SK-N-SH (cell line): Measurements from ENCODE around the gene SNX1. TPM values are rescaled to one million over a fixed set of nuclear protein-coding genes. Genes with fewer than 3 reads are reported as not detected.

ENCODE experiments used
- CTCF ChIA-PET: fragments of 300-600, 350-600 bp; formaldehyde crosslinking; extraction: SDS; loops from one replicate; lab custom pipeline; 2021; lab: Yijun Ruan, JAX
- POLR2A ChIA-PET: fragments of 350-600 bp; sonication (Branson Sonifier 250); formaldehyde crosslinking; extraction: SDS; loops from one replicate; lab custom pipeline; 2020; ENCODE audit warnings: antibody characterized with exemption, inconsistent platforms; lab: Yijun Ruan, JAX
- DNase-seq: peaks from one replicate; pipeline ENCODE4 v3.0.0; 2012
- H2AFZ ChIP-seq: fragments of 200-600 bp; sonication (generic); 2 replicates; pipeline ENCODE4 v1.8.1; 2016; ENCODE audit warnings: antibody characterized with exemption, mild to moderate bottlenecking, low read depth
- H3F3A ChIP-seq: fragments of 200-600 bp; sonication (generic); replicated peaks from 2 replicates; pipeline ENCODE3; 2016; ENCODE audit warnings: antibody characterized with exemption, mild to moderate bottlenecking; ENCODE audit not compliant: insufficient read depth
- H3K27ac ChIP-seq, 2 experiments: fragments of 200-500 bp in 1 of 2; fragments of 200-600 bp in 1 of 2; sonication (Bioruptor generic) in 1 of 2; sonication (generic), shearing (Covaris generic) in 1 of 2; 2 replicates each; pipeline versions ENCODE4 v1.5.1 to v1.6.1; 2014 to 2016; ENCODE audit warnings: low read depth in 2 of 2, inconsistent platforms in 1 of 2, low read length in 1 of 2, mild to moderate bottlenecking in 1 of 2, mixed read lengths in 1 of 2
- H3K27me3 ChIP-seq: fragments of 200-600 bp; sonication (generic), shearing (Covaris generic); 2 replicates; pipeline ENCODE4 v1.6.1; 2016; ENCODE audit warnings: mixed run types; ENCODE audit not compliant: insufficient read depth
- H3K36me3 ChIP-seq, 2 experiments: fragments of 200-500 bp in 1 of 2; fragments of 200-600 bp in 1 of 2; sonication (Bioruptor generic) in 1 of 2; sonication (generic) in 1 of 2; replicated peaks in 1 of 2; 2 replicates each; pipeline versions ENCODE3 to v1.5.1; 2014 to 2016; ENCODE audit warnings: low read length in 1 of 2, mild to moderate bottlenecking in 1 of 2; ENCODE audit not compliant: insufficient read depth in 2 of 2, control insufficient read depth in 1 of 2
- H3K4me1 ChIP-seq, 2 experiments: fragments of 200-500 bp in 1 of 2; fragments of 200-600 bp in 1 of 2; sonication (Bioruptor generic) in 1 of 2; sonication (generic), shearing (Covaris generic) in 1 of 2; 2 replicates each; pipeline versions ENCODE4 v1.5.1 to v1.6.1; 2014 to 2016; ENCODE audit warnings: low read depth in 1 of 2, low read length in 1 of 2, mixed run types in 1 of 2; ENCODE audit not compliant: insufficient read depth in 2 of 2, control insufficient read depth in 1 of 2
- H3K4me2 ChIP-seq: fragments of 200-600 bp; sonication (generic), shearing (Covaris generic); 2 replicates; pipeline ENCODE4 v1.6.1; 2017; ENCODE audit warnings: mixed run types
- H3K4me3 ChIP-seq, 2 experiments: fragments of 200-500 bp in 1 of 2; fragments of 200-600 bp in 1 of 2; sonication (Bioruptor generic) in 1 of 2; sonication (generic), shearing (Covaris generic) in 1 of 2; 2 replicates each; pipeline versions ENCODE4 v1.5.1 to v1.8.1; 2014 to 2016; ENCODE audit warnings: low read depth in 2 of 2, inconsistent platforms in 1 of 2, low read length in 1 of 2, mild to moderate bottlenecking in 1 of 2, mixed read lengths in 1 of 2, moderate library complexity in 1 of 2
- H3K79me2 ChIP-seq: fragments of 200-600 bp; sonication (generic); 2 replicates; pipeline ENCODE4 v1.8.1; 2017; ENCODE audit warnings: mild to moderate bottlenecking; ENCODE audit not compliant: insufficient read depth
- H3K9ac ChIP-seq: fragments of 200-600 bp; sonication (generic); 2 replicates; pipeline ENCODE4 v1.6.1; 2017; ENCODE audit warnings: mixed run types
- H3K9me2 ChIP-seq: fragments of 200-600 bp; sonication (generic); 2 replicates; pipeline ENCODE4 v1.6.1; 2017; ENCODE audit warnings: mixed run types
- H3K9me3 ChIP-seq: fragments of 200-600 bp; sonication (generic); 2 replicates; pipeline ENCODE4 v1.6.1; 2017; ENCODE audit warnings: mixed run types, mild to moderate bottlenecking, moderate library complexity
- H4K20me1 ChIP-seq: fragments of 200-600 bp; sonication (generic); 2 replicates; pipeline ENCODE4 v1.6.1; 2017; ENCODE audit warnings: mild to moderate bottlenecking, mixed run types; ENCODE audit not compliant: insufficient read depth
- EP300 ChIP-seq, 2 experiments: IDR thresholded peaks; 2 replicates each; pipeline versions ENCODE4 v1.4.0 to v1.6.1; 2012; ENCODE audit warnings: borderline replicate concordance in 1 of 2, low read depth in 1 of 2, low read length in 1 of 2
- EZH2phosphoT487 ChIP-seq: fragments of 200-600 bp; sonication (generic); IDR thresholded peaks from 2 replicates; pipeline ENCODE4 v1.6.1; 2017; ENCODE audit warnings: low read depth, mixed run types, mild to moderate bottlenecking, antibody characterized with exemption, moderate library complexity, borderline replicate concordance
- FOSL2 ChIP-seq: IDR thresholded peaks from 2 replicates; pipeline ENCODE4 v1.4.0; 2012; ENCODE audit warnings: low read depth, mild to moderate bottlenecking, moderate library complexity, borderline replicate concordance
- FOXJ3 ChIP-seq: sonication (generic); formaldehyde crosslinking; IDR thresholded peaks from 2 replicates; pipeline ENCODE4 v1.5.1; 2020; ENCODE audit warnings: mild to moderate bottlenecking, missing genetic modification reagents
- FOXM1 ChIP-seq: IDR thresholded peaks from 2 replicates; pipeline ENCODE4 v1.4.0; 2012; ENCODE audit warnings: low read depth, mild to moderate bottlenecking
- GABPA ChIP-seq: IDR thresholded peaks from 2 replicates; pipeline ENCODE4 v1.4.0; 2012; ENCODE audit warnings: low read depth, mild to moderate bottlenecking
- GATA2 ChIP-seq: sonication (generic); formaldehyde crosslinking; IDR thresholded peaks from 2 replicates; pipeline ENCODE4 v1.5.0; 2020; ENCODE audit warnings: mild to moderate bottlenecking, missing genetic modification reagents
- MXI1 ChIP-seq: IDR thresholded peaks from 2 replicates; pipeline ENCODE4 v1.6.1; 2012; ENCODE audit warnings: mild to moderate bottlenecking, low read depth, low read length, improper control_type of control experiment
- NRF1 ChIP-seq: IDR thresholded peaks from 2 replicates; pipeline ENCODE4 v1.6.1; 2012; ENCODE audit warnings: low read depth, mild to moderate bottlenecking, low read length
- PBX3 ChIP-seq: IDR thresholded peaks from 2 replicates; pipeline ENCODE4; 2012
- POLR2AphosphoS5 ChIP-seq: IDR thresholded peaks from 2 replicates; pipeline ENCODE4 v1.6.1; 2012; ENCODE audit warnings: low read depth, low read length
- RFX5 ChIP-seq: IDR thresholded peaks from 2 replicates; pipeline ENCODE4 v1.6.1; 2012; ENCODE audit warnings: mild to moderate bottlenecking, improper control_type of control experiment, low read length
- SMC3 ChIP-seq: IDR thresholded peaks from 2 replicates; pipeline ENCODE4 v1.6.1; 2012; ENCODE audit warnings: low read depth, low read length, improper control_type of control experiment
- TCF12 ChIP-seq: IDR thresholded peaks from 2 replicates; pipeline ENCODE4 v1.4.0; 2012
- USF2 ChIP-seq: fragments of 150-350 bp; IDR thresholded peaks from 2 replicates; pipeline ENCODE4 v1.6.1; 2017; ENCODE audit warnings: antibody characterized with exemption, low read length, low read depth, borderline replicate concordance
- YY1 ChIP-seq: IDR thresholded peaks from 2 replicates; pipeline ENCODE4 v1.4.0; 2012; ENCODE audit warnings: low read depth, mild to moderate bottlenecking
- whole genome bisulfite sequencing: methylation state at CpG from one replicate; pipeline ENCODE4 v1.1.6; 2017; ENCODE audit warnings: low lambda C conversion rate; 5-methylcytosine and 5-hydroxymethylcytosine counted together
- polyA plus RNA-seq, 3 experiments: library from polyadenylated mRNA; depleted of rRNA; stranded (reverse); fragments of >200 nt; gene quantifications; 2 replicates each; pipeline ENCODE4 v1.2.3, GENCODE V29; 2012
- TF ChIP-seq, protein P1 (sequence below): fragments of 200-600 bp; sonication (generic); IDR thresholded peaks from 2 replicates; pipeline ENCODE4 v1.6.1; 2017; ENCODE audit warnings: antibody characterized with exemption, mild to moderate bottlenecking, moderate library complexity
- TF ChIP-seq, protein P2 (sequence below): IDR thresholded peaks from 2 replicates; pipeline ENCODE4 v1.4.0; 2012; ENCODE audit warnings: low read depth, borderline replicate concordance
- TF ChIP-seq, protein P3 (sequence below): fragments of 150-350 bp; IDR thresholded peaks from 2 replicates; pipeline ENCODE4 v1.6.1; 2016; ENCODE audit warnings: mild to moderate bottlenecking, low read depth, low read length

Gene SNX1
- polyA plus RNA-seq, 1 of the 3 experiments (the other 2 are of a cell fraction) = 80.7 TPM

DNA sequence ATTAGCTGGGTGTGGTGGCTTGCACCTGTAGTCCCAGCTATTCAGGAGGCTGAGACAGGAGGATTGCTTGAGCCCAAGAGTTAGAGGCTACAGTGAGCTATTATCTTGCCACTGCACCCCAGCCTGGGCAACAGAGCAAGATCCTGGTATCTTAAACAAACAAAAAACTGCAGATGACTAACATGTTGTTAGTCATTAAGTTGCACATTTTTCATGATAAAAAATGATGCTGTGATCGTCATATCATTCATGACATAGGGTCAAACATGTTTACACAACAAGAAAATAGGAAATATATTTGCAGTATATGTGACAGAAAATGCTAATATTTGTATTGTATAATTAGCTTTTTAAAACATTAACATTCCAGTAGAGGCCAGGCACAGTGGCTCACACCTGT lies 29.3 kb upstream of the SNX1 start:
- WGBS = 61% methylated on average over 1 of the region's 1 CpG

More for the DNA sequence above, 29.3 kb upstream of the SNX1 start:
- Histone ChIP-seq H3K4me1 (peaks cover 0 to 6% of the 10 kb centered on the region in 2 experiments; a peak in 1 of 4 replicates), H3K9me2 (no peaks in the 10 kb centered on the region), H3K79me2 (no peaks in the 10 kb centered on the region), H4K20me1 (no peaks in the 10 kb centered on the region), H3K4me3 (no peak overlapping the region), H3K36me3 (no peaks in the 10 kb centered on the region), H2AFZ (no peak overlapping the region), H3K4me2 (no peak overlapping the region), H3K9me3 (no peaks in the 10 kb centered on the region), H3K27ac (no peak overlapping the region), H3K27me3 (no peaks in the 10 kb centered on the region), H3F3A (peaks cover 11% of the 10 kb centered on the region), H3K9ac (no peak overlapping the region)
- no peak for DNase-seq
- ChIA-PET POLR2A (no interaction called here), CTCF (interaction anchor here (1.1 to 7.4 kb wide), 11 partner anchors 9 to 600 kb away, joined by 3 to 94 read pairs (median 4); partner anchors contain the start of genes CIAO2A and DAPK2)
- TF ChIP-seq POLR2AphosphoS5 (no peak), RFX5 (no peak), FOSL2 (no peak), EP300 (IDR thresholded peaks at IDR 0.05; ENCODE audit: borderline replicate concordance in 1 of 2, low read depth in 1 of 2, low read length in 1 of 2) (no peak), USF2 (no peak), EZH2phosphoT487 (no peak), GABPA (no peak), FOXJ3 (no peak), PBX3 (no peak), FOXM1 (no peak), YY1 (no peak), MXI1 (no peak), NRF1 (no peak), SMC3 (no peak), GATA2 (CRISPR knock-in tag) (no peak), TCF12 (no peak)
- TF ChIP-seq, protein P1, sequence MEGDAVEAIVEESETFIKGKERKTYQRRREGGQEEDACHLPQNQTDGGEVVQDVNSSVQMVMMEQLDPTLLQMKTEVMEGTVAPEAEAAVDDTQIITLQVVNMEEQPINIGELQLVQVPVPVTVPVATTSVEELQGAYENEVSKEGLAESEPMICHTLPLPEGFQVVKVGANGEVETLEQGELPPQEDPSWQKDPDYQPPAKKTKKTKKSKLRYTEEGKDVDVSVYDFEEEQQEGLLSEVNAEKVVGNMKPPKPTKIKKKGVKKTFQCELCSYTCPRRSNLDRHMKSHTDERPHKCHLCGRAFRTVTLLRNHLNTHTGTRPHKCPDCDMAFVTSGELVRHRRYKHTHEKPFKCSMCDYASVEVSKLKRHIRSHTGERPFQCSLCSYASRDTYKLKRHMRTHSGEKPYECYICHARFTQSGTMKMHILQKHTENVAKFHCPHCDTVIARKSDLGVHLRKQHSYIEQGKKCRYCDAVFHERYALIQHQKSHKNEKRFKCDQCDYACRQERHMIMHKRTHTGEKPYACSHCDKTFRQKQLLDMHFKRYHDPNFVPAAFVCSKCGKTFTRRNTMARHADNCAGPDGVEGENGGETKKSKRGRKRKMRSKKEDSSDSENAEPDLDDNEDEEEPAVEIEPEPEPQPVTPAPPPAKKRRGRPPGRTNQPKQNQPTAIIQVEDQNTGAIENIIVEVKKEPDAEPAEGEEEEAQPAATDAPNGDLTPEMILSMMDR = no peak
- TF ChIP-seq, protein P2, sequence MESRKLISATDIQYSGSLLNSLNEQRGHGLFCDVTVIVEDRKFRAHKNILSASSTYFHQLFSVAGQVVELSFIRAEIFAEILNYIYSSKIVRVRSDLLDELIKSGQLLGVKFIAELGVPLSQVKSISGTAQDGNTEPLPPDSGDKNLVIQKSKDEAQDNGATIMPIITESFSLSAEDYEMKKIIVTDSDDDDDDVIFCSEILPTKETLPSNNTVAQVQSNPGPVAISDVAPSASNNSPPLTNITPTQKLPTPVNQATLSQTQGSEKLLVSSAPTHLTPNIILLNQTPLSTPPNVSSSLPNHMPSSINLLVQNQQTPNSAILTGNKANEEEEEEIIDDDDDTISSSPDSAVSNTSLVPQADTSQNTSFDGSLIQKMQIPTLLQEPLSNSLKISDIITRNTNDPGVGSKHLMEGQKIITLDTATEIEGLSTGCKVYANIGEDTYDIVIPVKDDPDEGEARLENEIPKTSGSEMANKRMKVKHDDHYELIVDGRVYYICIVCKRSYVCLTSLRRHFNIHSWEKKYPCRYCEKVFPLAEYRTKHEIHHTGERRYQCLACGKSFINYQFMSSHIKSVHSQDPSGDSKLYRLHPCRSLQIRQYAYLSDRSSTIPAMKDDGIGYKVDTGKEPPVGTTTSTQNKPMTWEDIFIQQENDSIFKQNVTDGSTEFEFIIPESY = no peak
- TF ChIP-seq, protein P3, sequence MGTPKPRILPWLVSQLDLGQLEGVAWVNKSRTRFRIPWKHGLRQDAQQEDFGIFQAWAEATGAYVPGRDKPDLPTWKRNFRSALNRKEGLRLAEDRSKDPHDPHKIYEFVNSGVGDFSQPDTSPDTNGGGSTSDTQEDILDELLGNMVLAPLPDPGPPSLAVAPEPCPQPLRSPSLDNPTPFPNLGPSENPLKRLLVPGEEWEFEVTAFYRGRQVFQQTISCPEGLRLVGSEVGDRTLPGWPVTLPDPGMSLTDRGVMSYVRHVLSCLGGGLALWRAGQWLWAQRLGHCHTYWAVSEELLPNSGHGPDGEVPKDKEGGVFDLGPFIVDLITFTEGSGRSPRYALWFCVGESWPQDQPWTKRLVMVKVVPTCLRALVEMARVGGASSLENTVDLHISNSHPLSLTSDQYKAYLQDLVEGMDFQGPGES = no peak
